NOMO-1 (cell line): Measurements from ENCODE around the gene PALMD.

ENCODE experiments used
- DNase-seq, 2 experiments: peaks; one replicate each; lab custom pipeline; 2025; ENCODE audit not compliant: unreplicated experiment in 2 of 2; lab: John Stamatoyannopoulos, UW

PALMD gene

DNA sequence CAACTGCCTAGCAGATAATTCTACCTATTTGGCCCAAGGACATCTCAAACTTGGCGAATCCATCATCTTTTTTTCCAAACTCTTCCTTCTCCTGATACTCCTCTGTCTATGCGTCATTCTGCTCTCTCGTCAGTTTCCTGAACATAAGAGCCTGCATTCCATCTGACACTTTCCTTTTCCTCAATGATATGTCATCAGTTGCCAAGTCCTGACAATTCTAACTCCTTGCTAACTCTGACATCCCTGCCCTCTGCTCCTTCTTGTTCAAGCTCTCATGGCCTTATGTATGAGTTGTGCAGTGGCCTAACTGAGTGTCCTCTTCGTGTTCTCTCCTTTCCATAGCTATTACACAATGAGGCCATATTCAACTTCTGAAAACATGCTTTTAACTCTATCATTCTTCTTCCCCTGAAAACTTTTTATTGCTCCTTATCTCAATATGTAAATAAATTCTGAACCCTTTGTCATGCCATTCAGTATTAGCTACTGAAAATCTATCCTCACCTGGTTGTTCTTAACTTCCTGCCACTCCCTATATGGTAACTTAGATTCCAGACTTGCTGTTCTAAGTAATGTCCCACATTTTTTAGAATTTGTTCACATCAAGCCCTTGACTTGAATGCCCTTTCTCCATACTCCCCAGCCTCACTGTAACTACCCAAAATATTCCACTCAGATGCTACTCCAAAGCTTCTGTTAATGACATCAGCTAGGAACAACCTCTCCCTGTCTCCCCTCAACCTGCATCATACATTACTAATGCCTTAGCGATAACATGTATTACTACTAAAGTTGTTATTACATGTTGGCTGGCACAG lies 11.5 kb downstream of the PALMD start:
- no peak for DNase-seq

DNA sequence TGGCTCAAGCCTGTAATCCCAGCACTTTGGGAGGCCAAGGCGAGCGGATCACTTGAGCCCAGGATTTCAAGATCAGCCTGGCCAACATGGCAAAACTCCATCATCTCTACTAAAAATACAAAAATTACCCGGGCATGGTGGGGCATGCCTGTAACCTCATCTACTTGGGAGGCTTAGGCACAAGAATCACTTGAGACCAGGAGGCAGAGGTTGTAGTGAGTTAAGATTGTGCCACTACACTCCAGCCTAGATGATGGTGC lies 12.0 kb downstream of the PALMD start:
- no peak for DNase-seq

DNA sequence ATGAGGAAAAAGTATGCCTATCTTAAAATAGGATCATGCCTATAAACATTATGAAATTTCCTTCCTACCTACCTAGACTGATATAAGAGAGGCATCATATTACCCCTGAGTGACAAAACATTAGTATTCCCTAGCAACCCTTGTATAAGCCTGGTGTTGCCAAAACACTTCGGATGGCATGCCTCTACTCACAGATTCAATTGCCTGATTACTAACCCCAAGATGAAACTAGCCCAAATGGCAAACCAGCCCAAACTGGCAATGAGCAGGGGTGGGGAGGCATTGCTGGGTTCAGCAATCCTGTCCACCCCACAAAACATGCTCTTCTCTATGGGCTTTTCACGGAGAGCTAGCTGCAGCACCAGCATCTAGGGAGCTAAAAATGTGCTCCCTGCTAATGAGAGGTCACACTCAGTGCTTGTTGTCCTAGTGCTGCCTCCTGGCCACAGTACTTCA lies 13.9 kb downstream of the PALMD start:
- no peak for DNase-seq

GRCh38 chr1:99660496-99660895 lies 14.6 kb downstream of the PALMD start:
- DNase-seq: no peak

DNA sequence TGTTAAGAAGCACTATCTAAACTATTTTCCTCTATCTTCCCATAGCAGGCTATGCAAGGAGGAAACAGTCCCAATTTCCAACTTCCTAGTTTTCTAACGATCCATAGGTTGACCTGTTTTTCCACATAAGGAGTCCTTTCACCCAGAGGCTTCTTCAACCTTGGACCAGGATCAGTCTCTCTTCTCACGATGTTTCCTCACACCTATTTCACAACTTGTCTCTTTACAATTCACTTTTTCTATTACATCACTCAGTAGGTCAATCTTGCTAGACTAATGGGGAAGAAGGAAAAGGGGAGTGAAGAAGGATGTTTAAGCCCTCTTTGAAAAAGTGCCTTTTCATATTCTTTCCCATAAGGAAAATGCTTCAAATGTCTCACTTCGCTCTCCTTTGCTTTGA lies 15.9 kb downstream of the PALMD start:
- no peak for DNase-seq

GRCh38 chr1:99662539-99663080 lies 16.7 kb downstream of the PALMD start:
- no peak for DNase-seq

GRCh38 chr1:99663501-99663900 lies 17.6 kb downstream of the PALMD start:
- no peak for DNase-seq

GRCh38 chr1:99665212-99665611 lies 19.3 kb downstream of the PALMD start:
- DNase-seq: no peak

DNA sequence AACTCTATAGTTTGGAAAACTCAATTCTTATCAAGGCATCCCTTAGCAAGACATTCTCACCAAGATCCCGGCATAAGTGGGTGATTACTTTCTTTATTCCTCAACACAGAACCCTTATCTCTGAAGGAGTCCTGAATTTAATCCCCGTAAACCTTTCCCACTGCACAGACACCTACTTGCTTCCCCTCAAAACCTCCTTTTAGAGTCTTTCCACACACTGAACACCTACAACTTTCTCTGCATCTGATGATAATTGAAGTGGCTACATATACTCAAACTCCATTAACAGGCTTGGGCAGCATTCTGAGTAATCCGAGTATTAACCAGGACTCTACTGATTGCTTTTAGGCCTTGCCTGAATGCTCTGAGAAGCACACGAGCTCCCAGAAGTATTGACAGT lies 23.5 kb downstream of the PALMD start:
- DNase-seq: no peak

DNA sequence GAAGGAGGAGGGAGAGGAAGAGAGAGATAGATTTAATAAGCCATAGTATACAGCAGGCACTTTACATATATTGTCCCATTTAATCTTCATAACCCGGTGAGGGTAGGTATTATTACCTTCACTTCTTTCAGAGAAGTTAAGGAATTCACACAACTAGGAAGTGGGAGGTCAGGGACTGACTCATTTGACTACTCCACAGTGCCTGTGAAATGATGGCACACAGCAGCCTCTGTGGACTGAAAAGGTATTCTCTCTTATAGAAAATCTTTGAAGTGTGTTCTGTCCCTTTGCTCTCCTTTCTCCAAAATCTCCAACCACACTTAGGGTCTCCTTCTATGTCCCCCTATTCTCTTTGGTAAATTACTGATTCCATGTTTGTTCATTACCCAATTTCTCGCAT lies 23.9 kb downstream of the PALMD start:
- DNase-seq: no peak

- DNase-seq: no peak
Observed at GRCh38 chr1:99670583-99670982, 24.7 kb downstream of the PALMD start.

- no peak for DNase-seq
Observed at GRCh38 chr1:99672038-99672437, 26.1 kb downstream of the PALMD start.

DNA sequence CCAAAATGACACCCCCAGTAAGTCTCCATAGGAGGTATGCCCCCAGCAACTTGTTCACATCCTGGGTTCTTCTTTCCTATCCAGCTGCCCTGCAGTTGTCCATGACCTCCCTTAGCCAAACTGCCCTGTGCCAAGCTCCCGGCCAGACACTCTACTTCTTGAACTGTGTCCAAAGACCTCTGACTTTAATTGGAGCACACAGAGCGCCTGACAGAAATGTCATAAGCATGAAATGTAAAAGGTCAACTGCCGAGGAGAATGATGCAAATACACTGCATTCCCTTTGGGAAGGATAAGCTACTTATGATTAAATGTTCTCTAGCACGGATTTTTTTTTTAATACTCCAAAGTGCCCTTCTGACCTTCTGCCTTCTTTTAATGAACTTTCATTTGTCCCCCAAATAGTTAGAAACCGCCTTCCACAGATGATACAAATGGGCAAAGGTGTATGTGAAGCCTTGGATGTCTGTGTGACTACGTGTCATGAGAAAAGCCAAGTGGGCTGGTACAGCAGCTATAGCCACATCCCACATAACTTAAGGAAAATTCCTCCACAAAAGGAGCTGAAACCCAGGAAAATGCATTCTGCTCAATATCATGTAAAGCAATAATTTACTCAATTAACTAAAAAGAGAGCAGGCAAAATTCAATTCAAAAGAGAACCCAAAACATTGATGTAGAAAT lies 26.8 kb downstream of the PALMD start:
- no peak for DNase-seq

GRCh38 chr1:99673315-99673714 lies 27.4 kb downstream of the PALMD start:
- no peak for DNase-seq

DNA sequence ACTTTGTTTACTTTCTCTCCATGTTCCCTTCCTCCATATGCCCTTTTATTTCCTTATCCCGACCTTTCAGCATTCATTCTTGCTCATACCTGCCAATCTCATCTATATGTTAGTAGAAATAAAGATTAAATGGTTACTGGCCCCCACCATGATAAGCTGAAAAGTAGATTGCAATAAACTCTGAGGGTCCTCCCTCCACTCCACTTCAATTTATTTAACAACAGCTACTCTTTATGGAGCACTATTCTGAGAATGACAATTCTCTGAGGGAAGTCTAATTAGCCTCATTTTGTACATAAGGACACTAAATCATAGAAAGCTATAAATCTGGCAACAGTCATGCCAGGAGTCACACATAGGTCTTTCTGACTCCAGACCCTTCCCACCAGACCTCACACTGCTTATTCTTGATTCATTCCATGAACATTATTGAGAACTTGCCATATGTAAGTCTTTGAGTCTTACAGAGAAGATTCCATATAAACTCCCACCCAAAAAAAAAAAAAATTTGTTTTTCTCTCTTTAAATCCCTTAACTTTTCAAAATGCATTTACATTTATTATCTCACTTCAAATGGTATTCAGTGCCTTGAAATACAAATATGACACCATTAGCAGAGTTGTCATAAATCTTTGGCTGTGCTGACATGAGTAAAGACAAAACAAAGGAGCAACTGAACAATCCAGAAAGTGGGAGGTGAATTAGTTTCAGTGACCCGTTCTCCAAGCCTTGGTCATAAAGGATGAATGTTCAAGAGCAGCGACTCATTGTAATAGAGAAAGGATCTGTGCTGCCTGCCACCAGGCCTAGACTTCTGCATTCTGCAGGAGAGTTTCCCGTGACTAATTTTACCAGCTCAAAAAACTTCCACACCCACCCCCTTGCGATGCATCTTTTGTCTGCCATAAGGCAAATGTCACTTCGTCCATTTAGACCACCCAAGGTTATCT lies 28.5 kb downstream of the PALMD start:
- no peak for DNase-seq

GRCh38 chr1:99675292-99675691 lies 29.4 kb downstream of the PALMD start:
- no peak for DNase-seq

DNA sequence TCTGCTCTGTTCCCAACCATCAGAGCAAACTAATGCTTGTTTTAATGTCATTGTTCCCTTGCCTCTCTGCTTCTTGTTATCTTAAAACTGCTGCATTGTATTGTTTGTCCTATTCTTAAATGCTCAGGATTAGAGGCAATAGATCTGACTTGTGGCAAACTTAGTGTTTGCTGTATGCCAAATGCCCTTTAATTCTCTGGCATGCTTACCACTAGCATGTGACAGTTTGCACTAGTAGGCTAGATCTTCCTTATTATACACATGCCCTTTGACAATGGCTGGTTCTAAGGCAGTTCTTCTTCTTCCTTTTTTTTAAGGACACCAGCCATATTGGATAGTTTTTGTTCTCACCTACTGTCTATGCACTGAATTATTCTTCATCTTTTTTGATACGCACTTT lies 30.1 kb downstream of the PALMD start:
- no peak for DNase-seq

DNA sequence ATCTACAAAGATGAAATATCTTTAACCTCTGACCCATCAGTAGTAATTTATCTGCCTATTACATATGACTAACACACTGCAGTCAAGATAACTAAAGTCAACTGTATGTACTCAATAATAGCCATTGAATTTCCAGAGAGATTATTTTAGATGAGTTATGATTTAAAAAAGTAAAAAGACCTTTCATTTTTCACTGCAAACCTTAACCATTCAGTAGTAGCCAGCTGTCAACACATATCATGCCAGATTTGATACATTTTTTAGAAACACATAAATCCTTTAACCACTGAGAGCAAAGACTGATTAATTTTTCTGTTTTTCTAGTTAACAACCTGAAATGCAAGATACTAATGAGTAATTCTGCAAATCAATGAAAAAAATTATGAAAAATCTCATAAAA lies 31.0 kb downstream of the PALMD start:
- DNase-seq: no peak

DNA sequence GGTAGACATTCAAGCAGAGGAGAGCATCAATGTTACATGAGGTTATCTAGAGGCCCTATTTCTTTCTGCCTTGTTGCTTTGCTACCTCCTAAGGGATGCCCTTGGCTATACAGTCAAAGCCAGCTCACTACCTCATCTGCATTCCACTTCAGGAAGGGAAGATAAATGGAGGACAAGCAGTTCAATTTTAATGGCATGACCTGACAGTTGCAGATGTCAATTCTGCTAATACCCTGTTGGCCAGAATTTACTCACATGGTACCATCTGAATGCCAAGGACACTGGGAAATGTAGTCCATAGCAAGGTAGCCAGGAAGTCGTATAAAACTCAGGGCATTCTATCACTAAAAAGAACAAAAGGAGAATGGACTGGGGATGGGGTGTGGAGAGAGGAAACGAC lies 31.5 kb downstream of the PALMD start:
- no peak for DNase-seq

GRCh38 chr1:99680270-99680669 lies 34.4 kb downstream of the PALMD start:
- no peak for DNase-seq

DNA sequence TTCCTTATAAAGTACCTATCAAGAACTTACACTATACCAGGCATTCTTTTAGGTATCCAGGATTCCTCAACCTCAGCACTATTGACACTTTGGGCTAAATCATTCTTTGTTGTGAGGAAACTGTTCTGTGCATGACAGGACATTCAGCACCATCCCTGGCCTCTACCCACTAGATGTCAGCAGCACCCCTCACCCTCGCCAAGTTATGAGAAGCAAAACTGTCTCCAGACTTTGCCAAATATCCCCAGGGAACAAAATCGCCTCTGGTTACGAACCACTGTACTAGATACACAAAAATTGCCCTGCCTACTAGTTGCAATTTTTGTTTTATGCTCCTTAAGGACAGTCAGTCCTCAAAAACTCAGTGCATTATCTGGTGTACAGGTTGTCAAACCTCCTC lies 35.7 kb downstream of the PALMD start:
- no peak for DNase-seq
